Hepatocyte (in vitro differentiated cells): ENCODE data around the gene MAN1C1. TPM values are rescaled to one million over a fixed set of nuclear protein-coding genes. Genes with fewer than 3 reads are reported as not detected.

Source experiments
- DNase-seq: peaks from one replicate; pipeline ENCODE4 v3.0.0-alpha.2; 2016; ENCODE audit warnings: low spot score
- H2AFZ ChIP-seq: fragments of 200-600 bp; sonication (generic); 2 replicates; pipeline ENCODE4 v1.6.0; 2016; ENCODE audit warnings: antibody characterized with exemption, mild to moderate bottlenecking
- H3K27ac ChIP-seq: fragments of 200-600 bp; sonication (generic); 2 replicates; pipeline ENCODE4 v1.5.1; 2016; ENCODE audit warnings: mild to moderate bottlenecking
- H3K27me3 ChIP-seq: fragments of 200-600 bp; sonication (generic); 2 replicates; pipeline ENCODE4 v1.6.1; 2016
- H3K36me3 ChIP-seq: fragments of 200-600 bp; sonication (generic); replicated peaks from 2 replicates; pipeline ENCODE4 v1.5.1; 2016; ENCODE audit warnings: low read depth; ENCODE audit not compliant: insufficient read depth
- H3K4me1 ChIP-seq: fragments of 200-600 bp; sonication (generic); 2 replicates; pipeline ENCODE4 v1.5.1; 2016; ENCODE audit warnings: mild to moderate bottlenecking, moderate library complexity; ENCODE audit not compliant: insufficient read depth
- H3K4me2 ChIP-seq: fragments of 200-600 bp; sonication (generic); 2 replicates; pipeline ENCODE4 v1.6.0; 2016
- H3K4me3 ChIP-seq: fragments of 200-600 bp; sonication (generic); 2 replicates; pipeline ENCODE4 v1.5.1; 2016; ENCODE audit warnings: mild to moderate bottlenecking
- H3K79me2 ChIP-seq: fragments of 200-600 bp; sonication (generic); 2 replicates; pipeline ENCODE4 v1.6.0; 2017; ENCODE audit warnings: mild to moderate bottlenecking
- H3K9me2 ChIP-seq: fragments of 200-600 bp; sonication (generic); replicated peaks from 2 replicates; pipeline ENCODE4 v1.6.0; 2017; ENCODE audit warnings: mild to moderate bottlenecking; ENCODE audit not compliant: insufficient read depth
- H3K9me3 ChIP-seq: fragments of 200-600 bp; sonication (generic); 2 replicates; pipeline ENCODE4 v1.5.1; 2016; ENCODE audit warnings: low read depth, mild to moderate bottlenecking
- H4K20me1 ChIP-seq: fragments of 200-600 bp; sonication (generic); 2 replicates; pipeline ENCODE4 v1.6.0; 2016; ENCODE audit warnings: mild to moderate bottlenecking; ENCODE audit not compliant: insufficient read depth, poor library complexity, severe bottlenecking
- CTCF ChIP-seq: fragments of 200-600 bp; sonication (generic); IDR thresholded peaks from 2 replicates; pipeline ENCODE4 v1.5.1; 2016; ENCODE audit warnings: antibody characterized with exemption, mild to moderate bottlenecking; ENCODE audit not compliant: poor library complexity
- EZH2 ChIP-seq: fragments of 200-600 bp; sonication (generic); IDR thresholded peaks from 2 replicates; pipeline ENCODE4 v1.6.1; 2016; ENCODE audit warnings: antibody characterized with exemption, mild to moderate bottlenecking, borderline replicate concordance
- EZH2phosphoT487 ChIP-seq: fragments of 200-600 bp; sonication (generic); IDR thresholded peaks from one replicate; pipeline ENCODE4 v1.6.1; 2018; ENCODE audit warnings: antibody characterized with exemption, mild to moderate bottlenecking, low read depth, moderate library complexity; ENCODE audit not compliant: unreplicated experiment, severe bottlenecking
- WGBS: methylation state at CpG from one replicate; pipeline ENCODE4 v1.1.6; 2016; ENCODE audit warnings: low lambda C conversion rate; ENCODE audit errors: missing lambda C conversion rate; 5-methylcytosine and 5-hydroxymethylcytosine counted together
- polyA plus RNA-seq: library from polyadenylated mRNA; unstranded; fragments of >200 nt; fragmentation: Nextera tagmentation; extraction: Ambion mirVana; gene quantifications from 2 replicates; pipeline ENCODE4 v1.2.1, GENCODE V29; 2016
- total RNA-seq: library from RNA; depleted of rRNA; stranded (reverse); fragments of >200 nt; gene quantifications from 2 replicates; pipeline ENCODE4 v1.2.3, GENCODE V29; 2014

MAN1C1 gene
- total and polyA plus RNA-seq, 2 experiments from 2014 or later, result 20.6 to 29.3 TPM

- DNase-seq, result no peak
- Histone ChIP-seq H3K4me1 (peaks cover 15% of the 10 kb centered on the region), H3K27me3 (no peaks in the 10 kb centered on the region), H2AFZ (no peak overlapping the region), H3K36me3 (no peaks in the 10 kb centered on the region), H3K79me2 (peaks cover 30% of the 10 kb centered on the region), H3K4me2 (no peak overlapping the region), H3K9me2 (no peaks in the 10 kb centered on the region), H3K4me3 (no peak overlapping the region), H4K20me1 (no peaks in the 10 kb centered on the region), H3K27ac (no peak overlapping the region), H3K9me3 (no peaks in the 10 kb centered on the region)
- WGBS, result 90% methylated on average over 7 of the region's 10 CpGs
- TF ChIP-seq CTCF (no peak), EZH2 (no peak), EZH2phosphoT487 (no peak)
Observed at GRCh38 chr1:25804244-25804963, 187.8 kb downstream of the MAN1C1 start.

- Histone ChIP-seq H3K4me2 (no peak overlapping the region), H3K36me3 (no peaks in the 10 kb centered on the region)
Observed at GRCh38 chr1:25804964-25805862, 188.6 kb downstream of the MAN1C1 start.

GRCh38 chr1:25805863-25806225 lies 189.3 kb downstream of the MAN1C1 start:
- TF ChIP-seq CTCF (no peak), EZH2 (no peak), EZH2phosphoT487 (no peak)
- Histone ChIP-seq H3K27me3 (no peaks in the 10 kb centered on the region), H3K9me3 (no peaks in the 10 kb centered on the region), H4K20me1 (no peaks in the 10 kb centered on the region), H2AFZ (no peak overlapping the region), H3K4me2 (no peak overlapping the region), H3K9me2 (no peaks in the 10 kb centered on the region), H3K27ac (no peak overlapping the region), H3K36me3 (no peaks in the 10 kb centered on the region), H3K79me2 (peaks cover 25% of the 10 kb centered on the region), H3K4me3 (no peak overlapping the region), H3K4me1 (peaks cover 8% of the 10 kb centered on the region)
- WGBS, result 85% methylated on average over 2 of the region's 3 CpGs
- DNase-seq, result no peak

More at GRCh38 chr1:25804964-25805862, 188.6 kb downstream of the MAN1C1 start:
- Histone ChIP-seq H3K4me3 (no peak overlapping the region), H4K20me1 (no peaks in the 10 kb centered on the region), H3K27me3 (no peaks in the 10 kb centered on the region), H3K9me3 (no peaks in the 10 kb centered on the region), H2AFZ (no peak overlapping the region), H3K9me2 (no peaks in the 10 kb centered on the region), H3K27ac (no peak overlapping the region), H3K4me1 (peaks cover 12% of the 10 kb centered on the region), H3K79me2 (peaks cover 30% of the 10 kb centered on the region)
- DNase-seq, result no peak
- TF ChIP-seq EZH2, result no peak
- no peak for TF ChIP-seq EZH2phosphoT487
- no peak for TF ChIP-seq CTCF
- WGBS, result 93% methylated on average over 15 of the region's 15 CpGs
